ENCODE data around the gene SLC25A33.

SLC25A33 gene

GRCh38 chr1:9600861-9601834 is 61.9 kb downstream of the SLC25A33 start:
- DNase-seq (ENCODE audit: low read depth in 3 of 3, low spot score in 1 of 3), result no peak

GRCh38 chr1:9601942-9602793 is 62.9 kb downstream of the SLC25A33 start:
- DNase-seq (ENCODE audit: low read depth in 3 of 3, low spot score in 1 of 3), result no peak

GRCh38 chr1:9602794-9603167 is 63.5 kb downstream of the SLC25A33 start:
- no peak for DNase-seq (ENCODE audit: low read depth in 3 of 3, low spot score in 1 of 3)

GRCh38 chr1:9603307-9603706 is 64.0 kb downstream of the SLC25A33 start:
- no peak for DNase-seq (ENCODE audit: low read depth in 3 of 3, low spot score in 1 of 3)

- DNase-seq (ENCODE audit: low read depth in 3 of 3, low spot score in 1 of 3), result no peak
Observed at GRCh38 chr1:9603766-9604753, 64.8 kb downstream of the SLC25A33 start.

- DNase-seq (ENCODE audit: low read depth in 3 of 3, low spot score in 1 of 3), result no peak
Observed at GRCh38 chr1:9604836-9605235, 65.6 kb downstream of the SLC25A33 start.

- DNase-seq (ENCODE audit: low read depth in 3 of 3, low spot score in 1 of 3), result no peak
Observed at GRCh38 chr1:9605946-9606455, 66.7 kb downstream of the SLC25A33 start.

- no peak for DNase-seq (ENCODE audit: low read depth in 3 of 3, low spot score in 1 of 3)
Observed at GRCh38 chr1:9606458-9606857, 67.2 kb downstream of the SLC25A33 start.

- no peak for DNase-seq (ENCODE audit: low read depth in 3 of 3, low spot score in 1 of 3)
Observed at GRCh38 chr1:9606948-9607347, 67.7 kb downstream of the SLC25A33 start.

GRCh38 chr1:9607352-9607751 is 68.1 kb downstream of the SLC25A33 start:
- DNase-seq (ENCODE audit: low read depth in 3 of 3, low spot score in 1 of 3), result no peak

- DNase-seq (ENCODE audit: low read depth in 3 of 3, low spot score in 1 of 3), result no peak
Observed at GRCh38 chr1:9609998-9610397, 70.7 kb downstream of the SLC25A33 start.

GRCh38 chr1:9610548-9610947 is 71.3 kb downstream of the SLC25A33 start:
- DNase-seq (ENCODE audit: low read depth in 3 of 3, low spot score in 1 of 3), result no peak

GRCh38 chr1:9611716-9612115 is 72.5 kb downstream of the SLC25A33 start:
- no peak for DNase-seq (ENCODE audit: low read depth in 3 of 3, low spot score in 1 of 3)

GRCh38 chr1:9612162-9612845 is 73.0 kb downstream of the SLC25A33 start:
- no peak for DNase-seq (ENCODE audit: low read depth in 3 of 3, low spot score in 1 of 3)

GRCh38 chr1:9612871-9613624 is 73.8 kb downstream of the SLC25A33 start:
- DNase-seq (ENCODE audit: low read depth in 3 of 3, low spot score in 1 of 3), result no peak

GRCh38 chr1:9613625-9614299 is 74.5 kb downstream of the SLC25A33 start:
- DNase-seq (ENCODE audit: low read depth in 3 of 3, low spot score in 1 of 3), result no peak

GRCh38 chr1:9615316-9616063 is 76.2 kb downstream of the SLC25A33 start:
- peak in 1 of 3 donors; percentile 35 for DNase-seq (ENCODE audit: low read depth in 3 of 3, low spot score in 1 of 3)
